Measurements from ENCODE around the gene ITFG1. TPM values are rescaled to one million over a fixed set of nuclear protein-coding genes. Genes with fewer than 3 reads are reported as not detected.
"Not testable (repeated sequence)": the region's sequence is repeated elsewhere in the genome, so short reads cannot be mapped to it uniquely, and the experiment has no call there.

The ITFG1 gene
- total RNA-seq, 1 experiment from 2014 or later: 65.5 TPM

DNA sequence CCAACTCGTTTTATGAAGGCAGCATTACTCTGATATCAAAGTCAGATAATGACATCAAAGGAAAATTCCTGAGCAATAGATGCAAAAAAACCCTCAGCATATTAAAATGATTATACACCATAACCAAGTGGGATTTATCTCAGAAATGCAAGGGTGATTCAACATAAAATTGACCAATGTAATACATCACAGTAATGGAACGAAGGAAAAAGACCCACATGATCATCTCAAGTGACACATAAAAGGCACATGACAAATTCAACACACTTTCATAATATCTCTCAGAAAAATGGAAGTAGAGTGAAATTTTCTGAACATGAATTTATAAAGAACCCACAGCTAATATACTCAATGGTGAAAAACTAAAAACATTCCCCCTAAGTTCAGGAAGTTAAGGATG, 118.8 kb downstream of the ITFG1 start:
- DNase-seq: no peak
- no peak overlapping the region for H3K27ac Mint-ChIP-seq (ENCODE audit: unreplicated experiment)
- no peaks in the 10 kb centered on the region for H3K36me3 Mint-ChIP-seq (ENCODE audit: insufficient read depth, unreplicated experiment)
- no peaks in the 10 kb centered on the region for H3K4me1 Mint-ChIP-seq (ENCODE audit: low read depth, unreplicated experiment)
- intact Hi-C loops (cut with micrococcal nuclease; ENCODE audit: unreplicated experiment): no loop called here
- no TSS peak for BruUV-seq (replicated peaks)
- CTCF ChIA-PET: no interaction called here
- TF ChIP-seq, protein P1, sequence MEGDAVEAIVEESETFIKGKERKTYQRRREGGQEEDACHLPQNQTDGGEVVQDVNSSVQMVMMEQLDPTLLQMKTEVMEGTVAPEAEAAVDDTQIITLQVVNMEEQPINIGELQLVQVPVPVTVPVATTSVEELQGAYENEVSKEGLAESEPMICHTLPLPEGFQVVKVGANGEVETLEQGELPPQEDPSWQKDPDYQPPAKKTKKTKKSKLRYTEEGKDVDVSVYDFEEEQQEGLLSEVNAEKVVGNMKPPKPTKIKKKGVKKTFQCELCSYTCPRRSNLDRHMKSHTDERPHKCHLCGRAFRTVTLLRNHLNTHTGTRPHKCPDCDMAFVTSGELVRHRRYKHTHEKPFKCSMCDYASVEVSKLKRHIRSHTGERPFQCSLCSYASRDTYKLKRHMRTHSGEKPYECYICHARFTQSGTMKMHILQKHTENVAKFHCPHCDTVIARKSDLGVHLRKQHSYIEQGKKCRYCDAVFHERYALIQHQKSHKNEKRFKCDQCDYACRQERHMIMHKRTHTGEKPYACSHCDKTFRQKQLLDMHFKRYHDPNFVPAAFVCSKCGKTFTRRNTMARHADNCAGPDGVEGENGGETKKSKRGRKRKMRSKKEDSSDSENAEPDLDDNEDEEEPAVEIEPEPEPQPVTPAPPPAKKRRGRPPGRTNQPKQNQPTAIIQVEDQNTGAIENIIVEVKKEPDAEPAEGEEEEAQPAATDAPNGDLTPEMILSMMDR (IDR thresholded peaks at IDR 0.05; ENCODE audit: unreplicated experiment): no peak
- no peaks in the 10 kb centered on the region for H3K27me3 Mint-ChIP-seq (ENCODE audit: unreplicated experiment)
- peaks cover 3% of the 10 kb centered on the region for H3K9me3 Mint-ChIP-seq (ENCODE audit: low read depth, unreplicated experiment)
- no peak overlapping the region for H3K4me3 Mint-ChIP-seq (ENCODE audit: low read depth, unreplicated experiment)

DNA sequence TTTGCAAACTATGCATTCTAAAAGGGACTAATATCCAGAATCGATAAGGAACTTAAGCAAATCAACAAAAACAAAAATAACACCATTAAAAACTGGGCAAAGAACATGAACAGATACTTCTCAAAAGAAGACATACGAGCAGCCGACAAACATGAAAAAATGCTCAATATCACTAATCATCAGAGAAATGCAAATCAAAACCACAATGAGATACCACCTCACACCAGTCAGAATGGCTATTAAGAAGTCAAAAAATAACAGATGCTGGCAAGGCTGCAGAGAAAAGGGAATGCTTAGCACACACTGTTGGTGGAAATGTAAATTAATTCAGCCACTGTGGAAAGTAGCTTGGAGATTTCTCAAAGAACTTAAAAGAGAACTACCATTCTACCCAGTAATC, 130.3 kb downstream of the ITFG1 start:
- H3K27me3 Mint-ChIP-seq (ENCODE audit: unreplicated experiment); DNase-seq; intact Hi-C loops (cut with micrococcal nuclease; ENCODE audit: unreplicated experiment); BruUV-seq (replicated peaks); CTCF ChIA-PET; H3K9me3 Mint-ChIP-seq (ENCODE audit: low read depth, unreplicated experiment); H3K27ac Mint-ChIP-seq (ENCODE audit: unreplicated experiment); H3K36me3 Mint-ChIP-seq (ENCODE audit: insufficient read depth, unreplicated experiment); H3K4me3 Mint-ChIP-seq (ENCODE audit: low read depth, unreplicated experiment); H3K4me1 Mint-ChIP-seq (ENCODE audit: low read depth, unreplicated experiment): not testable (repeated sequence)

DNA sequence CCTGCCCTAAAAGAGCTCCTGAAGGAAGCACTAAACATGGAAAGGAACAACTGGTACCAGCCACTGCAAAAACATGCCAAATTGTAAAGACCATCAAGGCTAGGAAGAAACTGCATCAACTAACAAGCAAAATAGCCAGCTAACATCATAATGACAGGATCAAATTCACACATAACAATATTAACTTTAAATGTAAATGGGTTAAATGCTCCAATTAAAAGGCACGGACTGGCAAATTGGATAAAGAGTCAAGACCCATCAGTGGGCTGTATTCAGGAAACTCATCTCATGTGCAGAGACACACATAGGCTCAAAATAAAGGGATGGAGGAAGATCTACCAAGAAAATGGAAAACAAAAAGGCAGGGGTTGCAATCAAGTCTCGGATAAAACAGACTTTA, 136.6 kb downstream of the ITFG1 start:
- DNase-seq; intact Hi-C loops (cut with micrococcal nuclease; ENCODE audit: unreplicated experiment); H3K4me1 Mint-ChIP-seq (ENCODE audit: low read depth, unreplicated experiment); BruUV-seq (replicated peaks); CTCF ChIA-PET; H3K9me3 Mint-ChIP-seq (ENCODE audit: low read depth, unreplicated experiment); H3K36me3 Mint-ChIP-seq (ENCODE audit: insufficient read depth, unreplicated experiment); H3K4me3 Mint-ChIP-seq (ENCODE audit: low read depth, unreplicated experiment); H3K27me3 Mint-ChIP-seq (ENCODE audit: unreplicated experiment); H3K27ac Mint-ChIP-seq (ENCODE audit: unreplicated experiment): not testable (repeated sequence)

DNA sequence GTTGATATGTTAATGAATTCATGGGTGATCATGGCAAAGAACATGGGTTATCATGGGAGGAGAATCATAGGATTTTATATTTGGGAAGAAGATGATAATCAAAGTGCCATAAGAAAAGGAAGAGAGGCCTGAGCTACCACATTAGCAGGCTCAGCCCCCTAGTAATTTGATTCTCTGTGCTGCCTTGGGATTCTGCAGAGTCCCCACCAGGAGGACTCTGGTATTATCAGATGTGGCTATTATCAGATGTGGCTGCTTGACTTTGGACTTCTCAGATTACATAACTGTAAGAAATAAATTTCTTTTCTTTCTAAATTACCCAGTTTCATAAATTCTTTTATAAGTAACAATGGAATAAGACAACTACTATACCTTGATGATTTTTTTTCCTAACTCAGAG, 137.6 kb downstream of the ITFG1 start:
- DNase-seq: no peak
- Mint-ChIP-seq H3K27me3 (ENCODE audit: unreplicated experiment) (no peaks in the 10 kb centered on the region), H3K27ac (ENCODE audit: unreplicated experiment) (no peak overlapping the region), H3K36me3 (ENCODE audit: insufficient read depth, unreplicated experiment) (peaks cover 5% of the 10 kb centered on the region), H3K9me3 (ENCODE audit: low read depth, unreplicated experiment) (peaks cover 3% of the 10 kb centered on the region), H3K4me3 (ENCODE audit: low read depth, unreplicated experiment) (no peak overlapping the region), H3K4me1 (ENCODE audit: low read depth, unreplicated experiment) (no peaks in the 10 kb centered on the region)
- TF ChIP-seq, protein P1 (IDR thresholded peaks at IDR 0.05; ENCODE audit: unreplicated experiment): no peak
- intact Hi-C loops (cut with micrococcal nuclease; ENCODE audit: unreplicated experiment): no loop called here
- CTCF ChIA-PET: no interaction called here
- no TSS peak for BruUV-seq (replicated peaks)

DNA sequence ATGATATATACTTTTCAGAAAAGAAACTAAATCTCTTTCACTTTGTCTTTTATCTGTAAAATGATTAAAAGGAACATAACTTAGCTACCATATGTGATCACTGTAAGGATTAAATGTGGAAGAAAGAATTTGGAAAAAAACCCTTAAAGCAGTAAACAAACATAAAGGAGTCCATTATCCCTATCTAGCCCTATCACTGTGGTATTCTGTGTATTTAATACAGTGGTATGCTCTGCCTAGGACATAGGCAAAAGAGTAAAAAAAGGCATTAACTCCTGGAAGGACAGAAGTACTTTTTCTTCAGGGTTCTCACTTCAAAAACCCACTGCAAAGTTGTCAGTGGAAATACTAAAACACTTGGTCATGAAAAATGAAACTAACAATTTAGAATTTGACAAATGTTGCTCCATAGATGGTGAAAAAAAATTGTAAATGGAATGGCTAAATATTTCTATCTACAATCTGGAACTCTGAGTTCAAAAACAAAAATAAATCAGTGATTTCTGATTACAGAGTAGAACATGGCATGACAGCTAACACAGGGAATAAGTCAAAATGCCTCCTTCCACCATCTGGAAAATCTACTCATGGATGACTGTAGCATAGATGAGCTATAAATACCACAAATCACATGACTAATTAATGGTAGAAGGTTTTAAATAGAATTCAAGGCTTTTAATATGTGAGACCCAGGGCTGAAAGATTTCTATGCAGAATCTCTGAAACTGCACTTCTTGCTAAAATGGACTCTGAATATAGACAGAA, 140.1 kb downstream of the ITFG1 start:
- Mint-ChIP-seq H3K9me3 (ENCODE audit: low read depth, unreplicated experiment) (peaks cover 3% of the 10 kb centered on the region), H3K4me1 (ENCODE audit: low read depth, unreplicated experiment) (no peaks in the 10 kb centered on the region), H3K27me3 (ENCODE audit: unreplicated experiment) (no peaks in the 10 kb centered on the region), H3K27ac (ENCODE audit: unreplicated experiment) (no peak overlapping the region), H3K4me3 (ENCODE audit: low read depth, unreplicated experiment) (no peak overlapping the region), H3K36me3 (ENCODE audit: insufficient read depth, unreplicated experiment) (peaks cover 5% of the 10 kb centered on the region)
- no peak for DNase-seq
- intact Hi-C loops (cut with micrococcal nuclease; ENCODE audit: unreplicated experiment): no loop called here
- CTCF ChIA-PET: no interaction called here
- TF ChIP-seq, protein P1 (IDR thresholded peaks at IDR 0.05; ENCODE audit: unreplicated experiment): no peak
- BruUV-seq (replicated peaks): no TSS peak
